Naive thymus-derived CD4-positive, alpha-beta T cell (primary cell): Measurements from ENCODE around the gene PRELID2. TPM values are rescaled to one million over a fixed set of nuclear protein-coding genes. Genes with fewer than 3 reads are reported as not detected.

Experiments
- ATAC-seq: fragments of 150-1000 bp; cut with Tn5 transposase; 2 replicates; pipeline ENCODE4 v1.10.0; 2021; ENCODE audit warnings: mild to moderate bottlenecking, moderate library complexity
- CTCF ChIA-PET: fragments of 350-600 bp; sonication (Branson Sonifier 250); formaldehyde crosslinking; loops from one replicate; lab custom pipeline; 2021; ENCODE audit warnings: antibody characterized with exemption; lab: Charles Lee
- POLR2A ChIA-PET: fragments of 350-600 bp; sonication (Branson Sonifier 250); formaldehyde crosslinking; loops from one replicate; lab custom pipeline; 2021; ENCODE audit warnings: antibody characterized with exemption, inconsistent platforms; lab: Charles Lee
- DNase-seq, 9 donors: peaks; one replicate each; pipeline versions ENCODE4 v3.0.0 to v3.0.0-alpha.2; 2020 to 2022; ENCODE audit warnings: mixed read lengths in 1 of 9
- H3K27ac ChIP-seq: one replicate; pipeline ENCODE4 v1.7.0; 2013; ENCODE audit warnings: mild to moderate bottlenecking, low read depth, low read length, moderate library complexity
- H3K27me3 ChIP-seq, 2 donors: one replicate each; pipeline ENCODE4 v1.7.0; 2013; ENCODE audit warnings: low read length in 2 of 2, mild to moderate bottlenecking in 2 of 2, moderate library complexity in 2 of 2; ENCODE audit not compliant: control insufficient read depth in 2 of 2, insufficient read depth in 2 of 2
- H3K36me3 ChIP-seq, 3 experiments: 1 replicate in 2 of 3; 2 replicates in 1 of 3; pipeline ENCODE4 v1.7.0; 2013; ENCODE audit warnings: low read length in 3 of 3, mild to moderate bottlenecking in 3 of 3, moderate library complexity in 1 of 3; ENCODE audit not compliant: insufficient read depth in 3 of 3, control insufficient read depth in 2 of 3
- H3K4me1 ChIP-seq, 2 donors: one replicate each; pipeline ENCODE4 v1.7.0; 2013; ENCODE audit warnings: low read length in 2 of 2, mild to moderate bottlenecking in 2 of 2, moderate library complexity in 1 of 2; ENCODE audit not compliant: control insufficient read depth in 2 of 2, insufficient read depth in 2 of 2
- H3K4me3 ChIP-seq: 2 replicates; pipeline ENCODE4 v1.7.0; 2013; ENCODE audit warnings: mild to moderate bottlenecking, low read length
- H3K9me3 ChIP-seq, 3 experiments: 1 replicate in 2 of 3; 2 replicates in 1 of 3; pipeline ENCODE4 v1.7.0; 2013; ENCODE audit warnings: low read length in 3 of 3; ENCODE audit not compliant: control insufficient read depth in 2 of 3
- H3K27ac Mint-ChIP-seq, 9 donors: one replicate each; pipeline ENCODE4 v1.8.0; 2020 to 2022; ENCODE audit warnings: mixed read lengths in 9 of 9, mild to moderate bottlenecking in 8 of 9, moderate library complexity in 5 of 9, inconsistent platforms in 2 of 9
- H3K27me3 Mint-ChIP-seq, 5 donors: one replicate each; pipeline ENCODE4 v1.8.0; 2021 to 2022; ENCODE audit warnings: mixed read lengths in 5 of 5, mild to moderate bottlenecking in 1 of 5
- H3K36me3 Mint-ChIP-seq, 5 donors: one replicate each; pipeline ENCODE4 v1.8.0; 2020 to 2022; ENCODE audit warnings: mixed read lengths in 5 of 5, mild to moderate bottlenecking in 3 of 5, inconsistent platforms in 1 of 5
- H3K4me1 Mint-ChIP-seq, 7 donors: one replicate each; pipeline ENCODE4 v1.8.0; 2020 to 2022; ENCODE audit warnings: mixed read lengths in 7 of 7, mild to moderate bottlenecking in 3 of 7, inconsistent platforms in 1 of 7
- H3K4me3 Mint-ChIP-seq, 10 donors: one replicate each; pipeline ENCODE4 v1.8.0; 2020 to 2022; ENCODE audit warnings: mild to moderate bottlenecking in 10 of 10, mixed read lengths in 10 of 10, moderate library complexity in 6 of 10, inconsistent platforms in 2 of 10
- H3K9me3 Mint-ChIP-seq, 11 donors: one replicate each; pipeline ENCODE4 v1.8.0; 2020 to 2022; ENCODE audit warnings: mixed read lengths in 11 of 11, mild to moderate bottlenecking in 4 of 11, inconsistent platforms in 1 of 11, moderate library complexity in 1 of 11
- intact Hi-C, 2 donors: fragments of 100-400 bp; cut with micrococcal nuclease; formaldehyde crosslinking; loops; one replicate each; pipeline ENCODE4 v1.15.1; 2023
- polyA plus RNA-seq, 2 donors: library from polyadenylated mRNA; unstranded; fragments of 300-500 nt; fragmentation: Illumina TruSeq; gene quantifications; one replicate each; pipeline ENCODE4 v1.2.3, GENCODE V29; 2021
- total RNA-seq, 6 experiments: library from RNA in 5 of 6; stranded (reverse) in 5 of 6; gene quantifications; 1 replicate in 5 of 6; 2 replicates in 1 of 6; pipeline ENCODE4 v1.2.3 and lab custom pipeline; 2021 to 2026

The PRELID2 gene
- total and polyA plus RNA-seq, 7 experiments from 2014 or later: 0.29 to 4.1 (median 1.3) TPM; not detected in 2

DNA sequence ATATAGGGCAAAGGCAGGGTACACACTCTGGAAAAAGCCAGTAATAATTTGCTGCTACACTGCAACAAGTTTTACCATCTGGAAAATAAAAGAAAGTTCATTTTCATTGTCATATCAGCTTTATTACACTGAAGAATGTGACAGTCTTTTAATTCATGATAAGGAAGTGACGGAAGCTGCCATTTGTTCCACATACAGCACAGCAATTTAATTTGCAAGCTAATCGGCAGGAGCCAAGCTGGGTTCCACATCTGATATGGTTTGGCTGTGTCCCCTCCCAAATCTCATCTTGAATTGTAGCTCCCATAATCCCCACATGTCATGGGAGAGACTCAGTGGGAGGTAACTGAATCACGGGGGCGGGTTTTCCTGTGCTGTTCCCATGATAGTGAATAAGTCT lies 16.5 kb downstream of the PRELID2 start:
- POLR2A ChIA-PET: no interaction called here
- Histone ChIP-seq H3K27ac (no peak overlapping the region), H3K4me3 (no peak overlapping the region), H3K36me3 (no peaks in the 10 kb centered on the region), H3K9me3 (no peaks in the 10 kb centered on the region), H3K27me3 (no peaks in the 10 kb centered on the region), H3K4me1 (no peaks in the 10 kb centered on the region)
- no peak for DNase-seq
- H3K36me3 Mint-ChIP-seq: no peaks in the 10 kb centered on the region
- intact Hi-C loops: no loop called here
- H3K27me3 Mint-ChIP-seq: peaks cover 0 to 3% (median 0%) of the 10 kb centered on the region in 5 donors
- H3K9me3 Mint-ChIP-seq: no peaks in the 10 kb centered on the region
- CTCF ChIA-PET: no interaction called here
- no peak for ATAC-seq
- no peak overlapping the region for H3K27ac Mint-ChIP-seq
- H3K4me1 Mint-ChIP-seq: peaks cover 0 to 7% (median 0%) of the 10 kb centered on the region in 7 donors
- H3K4me3 Mint-ChIP-seq: no peak overlapping the region

GRCh38 chr5:145812877-145813276 lies 22.3 kb downstream of the PRELID2 start:
- no peak overlapping the region for H3K4me3 Mint-ChIP-seq
- DNase-seq (no peak), ATAC-seq (no peak)
- Histone ChIP-seq H3K27me3 (no peaks in the 10 kb centered on the region), H3K4me3 (no peak overlapping the region), H3K4me1 (no peaks in the 10 kb centered on the region), H3K9me3 (no peaks in the 10 kb centered on the region), H3K27ac (no peak overlapping the region), H3K36me3 (no peaks in the 10 kb centered on the region)
- no peaks in the 10 kb centered on the region for H3K27me3 Mint-ChIP-seq
- intact Hi-C loops: no loop called here
- no peak overlapping the region for H3K27ac Mint-ChIP-seq
- no peaks in the 10 kb centered on the region for H3K36me3 Mint-ChIP-seq
- CTCF ChIA-PET: interaction anchor here (0.7 kb wide), 1 partner anchor 9 kb away, joined by 3 read pairs; no protein-coding TSS in a partner anchor
- H3K9me3 Mint-ChIP-seq: no peaks in the 10 kb centered on the region
- POLR2A ChIA-PET: no interaction called here
- H3K4me1 Mint-ChIP-seq: no peaks in the 10 kb centered on the region

DNA sequence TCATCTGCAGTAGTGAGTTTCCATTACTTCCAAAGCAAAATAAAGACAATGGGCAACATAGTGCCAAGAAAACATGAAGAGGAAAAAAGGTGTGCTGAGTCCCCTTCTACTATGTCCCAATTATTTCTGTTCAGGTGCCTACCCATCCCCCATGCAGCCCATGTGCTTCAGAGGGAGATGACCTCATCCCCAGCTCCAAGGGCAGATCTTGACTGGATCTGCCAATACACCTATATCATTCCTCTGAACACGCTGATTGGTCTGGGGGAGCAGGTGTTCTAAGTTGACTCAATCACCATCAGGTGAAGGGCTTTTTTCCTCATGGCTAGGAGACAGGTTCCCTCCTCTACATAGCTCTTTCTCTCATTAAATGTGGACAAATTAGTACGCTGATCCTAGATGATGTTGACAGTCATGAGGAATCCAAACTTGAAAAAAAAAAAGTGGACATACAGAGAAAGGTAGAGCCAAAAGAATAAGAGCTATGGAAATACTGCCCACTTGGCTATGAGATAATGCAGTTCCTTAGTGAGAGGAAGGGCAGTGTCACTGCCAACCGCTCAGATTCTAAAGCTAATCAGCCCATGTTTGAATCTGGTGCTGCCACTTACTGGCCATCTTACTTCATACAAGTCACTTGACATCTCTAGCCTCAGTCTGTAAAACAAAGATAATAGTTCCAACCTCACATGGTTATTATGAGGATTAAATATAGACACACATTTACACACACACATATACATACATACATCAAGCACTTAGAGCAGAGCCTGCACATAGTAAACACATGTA lies 23.1 kb downstream of the PRELID2 start:
- no peak overlapping the region for H3K4me3 ChIP-seq
- intact Hi-C loops: no loop called here
- Mint-ChIP-seq H3K4me1 (no peaks in the 10 kb centered on the region), H3K27me3 (no peaks in the 10 kb centered on the region), H3K27ac (no peak overlapping the region), H3K9me3 (no peaks in the 10 kb centered on the region), H3K4me3 (no peak overlapping the region), H3K36me3 (no peaks in the 10 kb centered on the region)
- DNase-seq (no peak), ATAC-seq (no peak)
- H3K36me3 ChIP-seq: no peaks in the 10 kb centered on the region
- POLR2A ChIA-PET: no interaction called here
- no peaks in the 10 kb centered on the region for H3K9me3 ChIP-seq
- no peak overlapping the region for H3K27ac ChIP-seq
- no peaks in the 10 kb centered on the region for H3K4me1 ChIP-seq
- H3K27me3 ChIP-seq: no peaks in the 10 kb centered on the region
- CTCF ChIA-PET: interaction anchor here (0.7 kb wide), 1 partner anchor 9 kb away, joined by 3 read pairs; no protein-coding TSS in a partner anchor

GRCh38 chr5:145806923-145807322 lies 28.2 kb downstream of the PRELID2 start:
- H3K9me3 ChIP-seq: no peaks in the 10 kb centered on the region
- no peak for DNase-seq
- POLR2A ChIA-PET: no interaction called here
- Mint-ChIP-seq H3K4me3 (no peak overlapping the region), H3K9me3 (peaks cover 0 to 2% (median 0%) of the 10 kb centered on the region in 11 donors), H3K36me3 (no peaks in the 10 kb centered on the region), H3K27me3 (peaks cover 0 to 4% (median 0%) of the 10 kb centered on the region in 5 donors), H3K27ac (no peak overlapping the region), H3K4me1 (no peaks in the 10 kb centered on the region)
- ATAC-seq: no peak
- intact Hi-C loops: no loop called here
- CTCF ChIA-PET: no interaction called here
- no peak overlapping the region for H3K27ac ChIP-seq
- H3K4me3 ChIP-seq: no peak overlapping the region
- no peaks in the 10 kb centered on the region for H3K27me3 ChIP-seq
- H3K4me1 ChIP-seq: no peaks in the 10 kb centered on the region
- no peaks in the 10 kb centered on the region for H3K36me3 ChIP-seq

DNA sequence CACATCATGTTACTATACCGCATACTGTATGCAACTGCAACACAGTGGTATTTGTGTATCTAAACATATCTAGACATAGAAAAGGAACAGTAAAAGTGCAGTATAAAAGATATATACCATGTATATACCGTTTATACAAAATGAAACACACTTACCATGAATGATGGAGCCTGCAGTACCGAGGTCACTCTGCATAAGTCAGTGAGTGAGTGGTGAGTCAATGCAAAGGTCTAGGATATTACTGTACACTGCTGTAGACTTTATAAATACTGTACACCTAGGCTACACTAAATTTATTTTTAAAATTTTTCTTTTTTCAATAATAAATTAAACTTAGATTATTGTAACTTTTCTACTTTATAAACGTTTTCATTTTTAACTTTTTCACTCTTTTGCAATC lies 29.3 kb downstream of the PRELID2 start:
- H3K9me3 ChIP-seq: no peaks in the 10 kb centered on the region
- Mint-ChIP-seq H3K27ac (no peak overlapping the region), H3K9me3 (peaks cover 0 to 2% (median 0%) of the 10 kb centered on the region in 11 donors), H3K36me3 (no peaks in the 10 kb centered on the region), H3K4me3 (no peak overlapping the region), H3K27me3 (peaks cover 0 to 4% (median 0%) of the 10 kb centered on the region in 5 donors), H3K4me1 (no peaks in the 10 kb centered on the region)
- CTCF ChIA-PET: no interaction called here
- H3K27ac ChIP-seq: no peak overlapping the region
- DNase-seq: no peak
- no peak overlapping the region for H3K4me3 ChIP-seq
- H3K4me1 ChIP-seq: no peaks in the 10 kb centered on the region
- no peaks in the 10 kb centered on the region for H3K27me3 ChIP-seq
- POLR2A ChIA-PET: no interaction called here
- peak; percentile 6 for ATAC-seq
- no peaks in the 10 kb centered on the region for H3K36me3 ChIP-seq
- intact Hi-C loops: no loop called here

DNA sequence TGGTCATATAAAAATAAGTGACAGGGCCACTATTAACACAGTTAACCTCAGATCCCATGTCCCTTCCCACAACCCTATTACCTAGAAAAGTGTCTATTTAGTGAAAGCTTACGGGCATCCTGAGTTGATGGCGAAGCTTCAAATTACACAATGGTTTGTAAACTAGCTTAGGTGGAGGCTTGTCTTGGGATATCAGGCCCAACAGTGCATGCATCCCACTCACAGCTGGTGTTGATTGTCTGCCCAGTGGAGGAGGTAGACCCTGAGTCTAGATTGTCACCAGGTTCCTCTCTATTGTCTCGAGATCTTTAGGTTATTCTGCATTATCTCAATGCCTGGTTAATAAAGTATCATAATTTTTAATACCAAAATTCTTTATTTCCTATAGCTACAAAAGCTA lies 30.4 kb downstream of the PRELID2 start:
- H3K4me3 Mint-ChIP-seq: no peak overlapping the region
- ChIA-PET CTCF (no interaction called here), POLR2A (no interaction called here)
- DNase-seq (no peak), ATAC-seq (no peak)
- H3K27me3 Mint-ChIP-seq: peaks cover 0 to 4% (median 0%) of the 10 kb centered on the region in 5 donors
- H3K4me1 Mint-ChIP-seq: no peaks in the 10 kb centered on the region
- Histone ChIP-seq H3K9me3 (no peaks in the 10 kb centered on the region), H3K4me1 (no peaks in the 10 kb centered on the region), H3K27me3 (no peaks in the 10 kb centered on the region), H3K36me3 (no peaks in the 10 kb centered on the region), H3K4me3 (no peak overlapping the region), H3K27ac (no peak overlapping the region)
- intact Hi-C loops: no loop called here
- H3K27ac Mint-ChIP-seq: no peak overlapping the region
- H3K36me3 Mint-ChIP-seq: no peaks in the 10 kb centered on the region
- peaks cover 0 to 2% (median 0%) of the 10 kb centered on the region in 11 donors for H3K9me3 Mint-ChIP-seq
